Measurements from ENCODE around the gene CMC2.

The CMC2 gene

DNA sequence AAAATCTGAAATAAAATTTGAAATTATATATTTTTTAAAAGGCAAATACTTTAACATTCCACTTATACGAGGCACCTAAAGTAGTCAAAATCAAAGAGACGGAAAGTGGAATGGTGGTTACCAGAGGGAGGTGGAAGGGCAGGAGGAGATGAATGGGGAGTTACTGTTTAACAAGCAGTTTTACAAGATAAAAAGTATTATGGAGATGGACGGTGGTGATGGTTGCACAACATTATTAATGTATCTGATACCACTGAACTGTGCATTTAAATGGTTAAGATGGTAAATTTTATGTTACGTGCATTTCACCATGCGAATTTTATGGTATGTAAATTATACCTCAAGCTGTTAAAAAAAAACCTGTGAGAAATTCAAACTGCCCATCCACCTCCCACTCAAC is 5.4 kb downstream of the CMC2 start:
- FAIRE-seq = no peak

DNA sequence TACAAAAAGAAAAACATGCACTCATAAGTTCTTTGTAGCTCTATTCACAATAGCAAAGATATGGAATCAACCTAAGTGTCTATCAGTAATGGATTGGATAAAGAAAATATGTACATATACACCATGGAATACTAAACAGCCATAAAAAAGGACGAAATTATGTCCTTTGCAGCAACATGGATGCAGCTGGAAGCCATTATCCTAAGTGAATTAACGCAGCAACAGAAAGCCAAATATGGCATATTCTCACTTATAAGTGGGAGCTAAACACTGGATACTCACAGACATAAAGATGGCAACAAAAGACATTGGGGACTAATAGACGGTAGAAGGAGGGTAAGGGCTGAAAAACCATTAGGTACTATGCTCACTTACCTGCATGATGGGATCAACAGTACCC is 5.8 kb downstream of the CMC2 start:
- no peak for FAIRE-seq

GRCh38 chr16:80997964-80998620 is 8.6 kb downstream of the CMC2 start:
- no peak for FAIRE-seq

GRCh38 chr16:80997139-80997798 is 9.4 kb downstream of the CMC2 start:
- no peak for FAIRE-seq

- FAIRE-seq = no peak
These were observed 10.0 kb downstream of the CMC2 start for GRCh38 chr16:80996688-80997138.

DNA sequence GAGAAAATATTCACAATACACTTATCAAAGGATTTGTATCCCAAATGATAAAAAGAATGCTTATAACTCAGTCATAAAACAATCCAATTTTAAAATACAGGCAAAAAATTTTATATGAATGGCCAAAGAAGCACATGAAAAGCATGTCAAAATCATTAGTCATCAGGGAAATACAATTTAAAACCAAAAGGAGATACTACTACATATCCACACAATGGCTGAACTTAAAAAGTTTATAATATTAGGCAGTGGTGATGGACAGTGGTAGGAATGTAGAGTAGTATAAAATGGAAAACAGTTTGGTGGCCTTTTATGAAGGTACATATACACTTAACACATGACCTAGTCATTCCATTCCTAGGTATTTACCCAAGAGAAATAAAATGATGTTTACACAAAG is 12.2 kb downstream of the CMC2 start:
- FAIRE-seq = no peak

DNA sequence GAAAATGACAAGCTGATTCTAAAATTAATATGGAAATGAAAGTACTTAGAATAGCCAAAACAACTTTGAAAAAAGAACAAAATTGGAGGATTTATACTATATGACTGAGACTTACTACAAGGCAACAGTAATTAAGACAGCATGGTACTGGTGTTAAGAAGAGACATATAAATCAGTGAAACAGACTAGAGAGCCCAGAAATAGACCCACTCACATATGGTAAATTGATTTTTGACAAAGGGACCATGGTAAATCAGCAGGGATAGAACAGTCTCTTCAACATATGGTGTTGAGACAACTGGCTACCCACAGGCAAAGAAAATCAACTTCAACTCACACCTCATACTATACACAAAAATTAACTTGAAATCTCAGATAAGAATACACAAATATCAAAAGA is 12.9 kb downstream of the CMC2 start:
- FAIRE-seq = no peak

GRCh38 chr16:80993307-80993706 is 13.4 kb downstream of the CMC2 start:
- FAIRE-seq = no peak

DNA sequence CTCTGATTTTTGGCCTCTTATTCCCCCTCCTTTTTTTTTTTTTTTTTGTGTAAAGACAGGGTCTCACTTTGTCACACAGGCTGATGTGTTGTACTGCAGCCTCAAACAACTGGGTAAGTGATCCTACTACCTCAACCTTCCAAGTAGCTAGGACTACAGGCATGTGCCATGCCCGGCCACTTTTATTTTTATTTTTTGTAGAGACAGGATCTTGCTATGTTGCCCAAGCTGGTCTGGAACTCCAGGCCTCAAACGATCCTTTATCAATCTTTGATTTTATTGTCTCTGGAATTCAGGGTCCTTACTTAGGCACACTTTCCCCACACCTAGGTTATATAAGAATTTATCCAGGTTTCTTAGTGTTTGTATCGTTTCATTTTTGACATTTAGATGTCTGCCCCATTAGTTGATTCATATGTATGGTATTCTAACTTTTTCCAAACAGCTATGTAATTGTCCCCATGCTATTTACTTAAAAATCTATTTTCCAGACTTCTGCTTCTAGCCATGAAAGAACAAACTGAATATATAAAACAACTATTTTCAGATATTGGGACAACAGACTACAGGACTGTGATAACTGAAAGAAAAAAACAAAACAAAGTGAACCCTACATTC is 13.9 kb downstream of the CMC2 start:
- FAIRE-seq = no peak

DNA sequence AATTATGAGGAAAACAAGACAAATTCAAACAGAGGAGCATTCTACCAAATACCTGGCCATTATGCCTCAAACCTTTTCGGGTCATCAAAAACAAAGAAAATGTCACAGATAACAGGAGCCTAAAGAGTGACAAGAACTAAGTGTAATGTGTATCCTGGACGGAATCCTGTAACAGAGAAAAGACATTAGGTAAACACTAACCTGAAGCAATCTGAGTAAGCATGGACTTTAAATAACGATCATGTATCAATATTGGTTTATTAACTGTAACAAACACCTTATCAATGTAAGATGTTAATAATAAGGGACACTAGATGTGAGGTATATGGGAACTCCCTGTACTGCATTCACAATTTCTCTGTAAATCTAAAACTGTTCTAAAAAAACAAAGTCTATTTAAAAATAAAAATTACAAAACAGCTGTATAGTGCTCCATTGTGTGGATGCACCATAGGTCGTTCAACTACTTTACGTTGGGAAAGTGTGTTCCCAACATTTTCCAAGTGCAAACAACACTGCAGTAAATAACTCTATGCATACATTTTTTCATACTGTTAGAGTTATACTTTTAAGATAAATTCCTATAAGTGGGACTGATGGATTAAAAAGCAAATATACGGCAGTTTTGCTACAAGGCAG is 14.8 kb downstream of the CMC2 start:
- no peak for FAIRE-seq

GRCh38 chr16:80990978-80991377 is 15.7 kb downstream of the CMC2 start:
- no peak for FAIRE-seq

DNA sequence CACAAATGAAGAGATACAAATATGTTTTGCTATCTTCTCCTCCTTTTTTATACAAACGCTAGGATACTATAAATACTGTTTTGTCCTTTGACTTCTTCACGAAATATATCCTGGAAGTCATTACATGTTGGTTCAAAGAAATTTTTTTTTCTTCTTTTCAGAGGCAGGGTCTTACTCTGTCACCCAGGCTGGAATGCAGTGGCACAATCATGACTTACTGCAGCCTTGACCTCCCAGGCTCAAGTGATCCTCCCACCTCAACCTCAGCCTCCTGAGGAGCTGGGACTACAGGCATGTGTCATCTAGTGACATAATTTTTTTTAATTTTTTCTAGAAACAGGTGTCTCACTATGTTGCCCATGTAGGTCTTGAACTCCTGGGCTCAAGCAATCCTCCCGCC is 16.1 kb downstream of the CMC2 start:
- no peak for FAIRE-seq

GRCh38 chr16:80989801-80990200 is 16.9 kb downstream of the CMC2 start:
- FAIRE-seq = no peak

GRCh38 chr16:80988756-80989155 is 17.9 kb downstream of the CMC2 start:
- no peak for FAIRE-seq

- no peak for FAIRE-seq
These were observed 20.1 kb downstream of the CMC2 start for GRCh38 chr16:80986557-80986956.

- FAIRE-seq = no peak
These were observed 21.1 kb downstream of the CMC2 start for GRCh38 chr16:80985611-80986010.

DNA sequence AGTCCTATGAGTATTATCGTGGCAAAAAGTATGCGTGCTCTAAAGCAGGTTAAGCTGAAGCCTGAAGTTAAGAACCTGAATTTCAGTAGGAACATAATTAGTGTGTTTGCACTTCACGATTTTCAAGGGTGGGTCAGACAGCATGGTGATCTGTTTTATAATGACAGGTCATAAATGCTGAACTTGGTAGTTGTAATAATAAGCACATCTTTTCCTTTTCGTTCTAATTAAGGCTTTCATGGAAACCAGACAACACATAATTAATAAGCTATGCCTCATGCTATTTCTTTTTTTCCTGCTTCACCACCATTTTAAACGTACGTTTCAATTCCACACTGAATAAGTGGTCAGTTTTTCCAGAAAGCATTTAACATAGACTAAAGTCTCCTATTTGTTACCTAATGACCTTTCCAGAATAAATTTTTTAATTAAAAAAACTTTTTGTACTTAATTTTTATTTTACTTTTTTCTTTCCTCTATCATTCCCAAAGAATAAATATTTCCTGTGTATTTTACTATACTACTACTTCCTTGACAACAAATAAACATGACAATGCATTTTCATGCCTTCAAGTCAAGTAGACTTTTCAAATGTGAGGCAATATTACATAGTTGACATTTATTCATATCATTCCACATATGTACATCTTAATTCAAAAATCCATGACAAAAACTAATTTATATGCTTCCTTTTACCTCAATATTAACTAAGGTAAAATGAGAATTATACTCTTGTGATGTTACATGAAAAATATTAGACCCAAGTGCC is 22.4 kb downstream of the CMC2 start:
- no peak for FAIRE-seq

GRCh38 chr16:80982646-80983045 is 24.0 kb downstream of the CMC2 start:
- no peak for FAIRE-seq

DNA sequence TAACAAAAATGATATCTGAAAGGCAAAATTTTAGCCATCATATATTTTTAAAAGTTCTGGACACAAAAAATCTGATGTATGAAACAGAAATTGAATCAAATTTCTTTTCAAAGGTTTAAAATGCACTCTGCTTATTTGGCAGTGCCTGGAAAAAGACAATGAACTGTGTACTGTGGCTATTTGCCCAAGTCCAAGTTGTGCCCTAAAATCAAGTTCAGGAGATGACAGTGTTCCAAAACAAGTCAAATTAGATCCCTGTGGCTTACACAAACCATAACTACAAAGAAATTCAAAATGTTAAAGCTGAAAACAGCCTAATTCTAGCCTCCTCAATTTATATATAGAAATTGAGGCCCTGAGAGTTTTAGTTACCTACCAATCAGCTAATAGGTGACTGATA is 25.6 kb downstream of the CMC2 start:
- no peak for FAIRE-seq

GRCh38 chr16:80976946-80977345 is 29.7 kb downstream of the CMC2 start:
- no peak for FAIRE-seq

DNA sequence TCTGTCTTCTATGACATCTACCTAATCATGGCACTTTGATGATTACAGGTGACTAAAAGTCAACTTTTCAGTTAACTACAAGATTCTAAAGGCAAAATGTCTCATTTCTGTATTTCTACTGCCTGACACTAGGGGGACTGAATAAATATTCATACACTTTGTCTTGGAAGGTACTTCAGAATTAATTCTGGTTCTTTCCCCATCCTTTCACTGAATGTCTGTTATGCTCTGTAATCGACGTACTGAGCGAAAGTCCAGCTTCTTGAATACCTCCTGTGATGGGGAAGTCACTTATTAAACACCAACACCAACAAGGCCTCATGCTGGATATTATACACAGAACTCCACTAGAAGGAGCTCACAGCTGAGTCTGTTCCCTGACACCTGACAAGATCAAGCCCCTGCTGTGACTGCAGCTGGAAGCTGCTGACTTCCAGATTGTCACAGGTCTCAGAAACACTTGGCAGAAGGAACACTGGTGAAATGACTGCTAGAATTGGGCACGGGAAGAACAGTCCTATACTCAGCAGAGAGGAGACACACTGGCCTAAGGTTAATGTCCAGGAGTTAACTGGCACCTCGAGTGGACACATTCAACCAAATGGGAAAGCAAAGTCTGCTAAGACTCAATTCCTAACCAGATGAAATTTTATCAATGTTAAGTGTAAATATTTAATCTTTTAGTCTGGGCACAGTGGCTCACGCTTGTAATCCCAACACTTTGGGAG is 31.9 kb downstream of the CMC2 start:
- FAIRE-seq = no peak

DNA sequence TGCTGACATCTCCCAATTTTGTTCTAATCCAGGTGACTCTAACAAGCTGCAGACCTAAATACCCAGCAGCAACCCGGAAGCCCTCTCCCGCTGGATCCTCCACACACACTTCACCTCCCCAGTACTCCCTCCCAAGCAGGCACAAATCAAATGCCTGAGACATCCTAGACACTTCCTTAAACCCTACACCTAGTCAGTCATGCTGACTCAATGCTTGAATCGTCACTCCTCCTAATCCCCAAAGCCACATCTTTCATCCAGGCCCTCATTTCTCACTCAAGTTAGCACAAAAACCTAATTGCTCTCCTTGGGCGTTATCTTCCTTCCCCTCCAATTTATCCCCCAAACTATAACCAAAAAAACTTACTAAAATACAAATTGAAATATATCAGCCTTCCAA is 32.7 kb downstream of the CMC2 start:
- FAIRE-seq = no peak
